ENCODE results near the gene TMEM119.

The TMEM119 gene

DNA sequence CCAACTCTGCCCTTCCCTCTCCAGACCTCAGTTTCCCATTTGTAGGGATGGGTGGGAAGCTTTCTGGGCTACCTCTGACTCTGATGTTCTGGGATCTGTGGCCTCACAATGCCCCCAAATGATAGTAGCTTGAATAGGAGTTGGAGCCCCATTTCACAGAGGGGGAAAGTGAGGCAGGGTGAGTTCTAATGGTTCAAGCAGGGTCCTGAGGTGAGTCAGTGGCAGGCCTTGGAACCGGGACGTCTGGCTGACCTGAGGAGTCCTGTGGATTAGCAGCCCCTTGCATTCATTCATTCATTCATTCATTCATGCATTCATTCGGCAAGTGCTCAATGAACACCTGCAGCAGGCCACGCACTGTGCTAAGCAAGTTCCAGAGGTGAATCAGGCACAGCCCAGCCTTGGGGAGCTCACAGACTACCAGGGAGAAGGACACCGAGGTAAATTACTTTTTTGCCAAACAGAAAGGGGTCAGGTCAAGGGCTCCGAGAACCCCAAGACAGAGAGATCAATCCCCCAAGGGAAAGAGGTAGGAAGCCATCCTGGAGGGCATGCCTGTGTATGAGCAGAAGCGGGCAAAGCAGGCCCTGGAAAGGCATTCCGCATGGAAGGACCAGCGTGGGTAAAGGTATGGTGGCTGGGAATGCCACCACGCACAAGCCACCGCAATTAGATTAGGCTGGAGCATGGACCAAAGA is 818 bp upstream of the TMEM119 start:
- TF ChIP-seq MAX (IDR thresholded peaks at IDR 0.05; ENCODE audit: low read depth, low read length) (no peak), POLR2A (IDR thresholded peaks at IDR 0.05; ENCODE audit: extremely low read depth, insufficient read length) (no peak), MYC (IDR thresholded peaks at IDR 0.05; ENCODE audit: low read depth, low read length) (no peak), CTCF (IDR thresholded peaks at IDR 0.05; ENCODE audit: low read depth, low read length) (no peak)
- no peak overlapping the region for H3K4me3 ChIP-seq (ENCODE audit: low read depth, low read length)
- no peak for DNase-seq (ENCODE audit: low read depth)

- TF ChIP-seq POLR2A (IDR thresholded peaks at IDR 0.05; ENCODE audit: extremely low read depth, insufficient read length) (no peak), MAX (IDR thresholded peaks at IDR 0.05; ENCODE audit: low read depth, low read length) (no peak), CTCF (IDR thresholded peaks at IDR 0.05; ENCODE audit: low read depth, low read length) (no peak), MYC (IDR thresholded peaks at IDR 0.05; ENCODE audit: low read depth, low read length) (no peak)
- no peak for DNase-seq (ENCODE audit: low read depth)
- H3K4me3 ChIP-seq (ENCODE audit: low read depth, low read length): no peak overlapping the region
These were observed 878 bp downstream of the TMEM119 start for GRCh38 chr12:108596854-108597558.

GRCh38 chr12:108595711-108596647 is 1.9 kb downstream of the TMEM119 start:
- TF ChIP-seq POLR2A (IDR thresholded peaks at IDR 0.05; ENCODE audit: extremely low read depth, insufficient read length) (no peak), CTCF (IDR thresholded peaks at IDR 0.05; ENCODE audit: low read depth, low read length) (no peak), MAX (IDR thresholded peaks at IDR 0.05; ENCODE audit: low read depth, low read length) (no peak), MYC (IDR thresholded peaks at IDR 0.05; ENCODE audit: low read depth, low read length) (no peak)
- no peak for DNase-seq (ENCODE audit: low read depth)
- no peak overlapping the region for H3K4me3 ChIP-seq (ENCODE audit: low read depth, low read length)

GRCh38 chr12:108594960-108595710 is 2.7 kb downstream of the TMEM119 start:
- H3K4me3 ChIP-seq (ENCODE audit: low read depth, low read length): no peak overlapping the region
- no peak for DNase-seq (ENCODE audit: low read depth)

More at GRCh38 chr12:108594960-108595710, 2.7 kb downstream of the TMEM119 start:
- TF ChIP-seq MYC (IDR thresholded peaks at IDR 0.05; ENCODE audit: low read depth, low read length) (no peak), CTCF (IDR thresholded peaks at IDR 0.05; ENCODE audit: low read depth, low read length) (no peak), POLR2A (IDR thresholded peaks at IDR 0.05; ENCODE audit: extremely low read depth, insufficient read length) (no peak), MAX (IDR thresholded peaks at IDR 0.05; ENCODE audit: low read depth, low read length) (no peak)

All from NB4 (cell line).